HG03521 (cell line): ENCODE data around the gene EGR1.

Experiments used
- ATAC-seq: cut with Tn5 transposase; IDR thresholded peaks from one replicate; pipeline ENCODE4 v1.9.1; 2021; ENCODE audit warnings: mild to moderate bottlenecking, moderate library complexity; ENCODE audit not compliant: unreplicated experiment

EGR1 gene

GRCh38 chr5:138465261-138466124 is at the start of gene EGR1:
Gene EGR1, plus strand, starts transcription at chr5:138465479. Its CDS starts 283 bp downstream, at chr5:138465762.
- peak; percentile 45 for ATAC-seq

GRCh38 chr5:138418444-138418843 is 46.8 kb upstream of the EGR1 start:
- ATAC-seq: no peak

GRCh38 chr5:138425079-138425478 is 40.2 kb upstream of the EGR1 start:
- no peak for ATAC-seq

GRCh38 chr5:138435943-138436342 is 29.3 kb upstream of the EGR1 start:
- no peak for ATAC-seq

GRCh38 chr5:138438003-138438723 is 27.1 kb upstream of the EGR1 start:
- ATAC-seq: no peak

- ATAC-seq: peak; percentile 75
Observed at GRCh38 chr5:138438724-138439476, 26.4 kb upstream of the EGR1 start, which contains the start of gene REEP2. Gene REEP2, plus strand, starts transcription at chr5:138439057. Its CDS starts 152 bp downstream, at chr5:138439209.

- no peak for ATAC-seq
Observed at GRCh38 chr5:138439477-138440158, 25.7 kb upstream of the EGR1 start.

GRCh38 chr5:138440159-138441073 is 24.9 kb upstream of the EGR1 start:
- ATAC-seq: no peak

GRCh38 chr5:138441221-138441620 is 24.1 kb upstream of the EGR1 start:
- ATAC-seq: no peak

- no peak for ATAC-seq
Observed at GRCh38 chr5:138444078-138444773, 21.1 kb upstream of the EGR1 start.

GRCh38 chr5:138444774-138445546 is 20.3 kb upstream of the EGR1 start:
- ATAC-seq: no peak

- no peak for ATAC-seq
Observed at GRCh38 chr5:138445547-138446271, 19.6 kb upstream of the EGR1 start.

- ATAC-seq: no peak
Observed at GRCh38 chr5:138448070-138448469, 17.2 kb upstream of the EGR1 start.

GRCh38 chr5:138448481-138449398 is 16.5 kb upstream of the EGR1 start:
- no peak for ATAC-seq

- no peak for ATAC-seq
Observed at GRCh38 chr5:138449501-138450239, 15.6 kb upstream of the EGR1 start.

GRCh38 chr5:138450971-138451370 is 14.3 kb upstream of the EGR1 start:
- ATAC-seq: no peak
